Mammary epithelial cell (primary cell): ENCODE results near the gene NMT1.

Experiments
- CTCF ChIP-seq, 2 donors: IDR thresholded peaks in 1 of 2; conservative IDR thresholded peaks in 1 of 2; 2 replicates each; pipeline ENCODE4 v1.5.1; 2011 to 2012; ENCODE audit warnings: inconsistent platforms in 2 of 2, low read length in 2 of 2, mild to moderate bottlenecking in 2 of 2, control low read depth in 1 of 2, low read depth in 1 of 2; ENCODE audit not compliant: insufficient read depth in 1 of 2; ENCODE audit errors: extremely low read depth in 1 of 2
- EZH2 ChIP-seq: IDR thresholded peaks from 2 replicates; pipeline ENCODE4 v1.6.1; 2012; ENCODE audit warnings: low read length, inconsistent platforms, borderline replicate concordance

DNA sequence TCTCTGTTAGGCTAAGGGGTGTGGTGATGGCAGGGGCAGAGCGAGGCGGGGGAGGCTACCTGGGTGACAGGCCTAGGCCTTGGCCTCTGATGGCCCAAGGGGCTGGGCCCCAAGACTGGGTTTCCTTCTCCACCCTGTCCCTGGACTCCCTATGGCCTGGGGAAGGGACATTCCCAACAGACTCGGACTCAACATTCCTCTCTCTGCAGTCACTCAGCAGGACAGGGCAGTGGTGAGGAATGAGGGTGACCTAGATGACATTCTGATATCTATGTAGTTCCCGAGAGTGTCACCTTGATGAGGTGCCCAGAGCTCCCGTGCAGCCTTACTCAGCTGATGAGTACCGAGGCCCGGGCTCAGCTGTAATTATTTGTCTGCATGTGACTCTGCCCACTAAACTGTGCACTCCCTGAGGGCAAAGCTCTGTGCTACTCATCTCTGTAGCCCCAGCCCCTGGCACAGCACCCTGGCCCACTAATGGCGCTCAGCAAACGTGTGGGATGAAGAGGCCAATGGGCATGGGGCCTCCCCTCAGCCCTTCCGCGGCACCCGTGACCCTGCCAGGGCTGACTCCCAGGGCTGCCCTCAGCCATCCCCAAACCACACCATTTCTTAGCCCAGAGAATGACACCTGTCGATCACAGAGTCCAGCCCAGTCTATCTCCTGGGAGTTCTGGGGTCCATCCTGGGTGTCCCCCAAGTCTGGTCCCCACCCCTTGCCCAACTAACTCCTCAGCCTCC lies 69.0 kb downstream of the NMT1 start:
- TF ChIP-seq CTCF (conservative IDR thresholded peaks at IDR 0.05 in 1 of 2, IDR thresholded peaks at IDR 0.05 in 1 of 2; ENCODE audit: extremely low read depth in 1 of 2, insufficient read depth in 1 of 2, low read depth in 1 of 2, low read length in 2 of 2) (no peak), EZH2 (no peak)
